SK-N-MC (cell line): ENCODE measurements around the gene RAVER2.

Experiments used
- EZH2 ChIP-seq: fragments of 200-600 bp; sonication (generic); IDR thresholded peaks from one replicate; pipeline ENCODE4 v1.6.1; 2017; ENCODE audit warnings: antibody characterized with exemption
- FOXP2 ChIP-seq: optimal IDR thresholded peaks from 2 replicates; pipeline ENCODE3; 2011; ENCODE audit warnings: mild to moderate bottlenecking, moderate library complexity; ENCODE audit not compliant: insufficient read depth; ENCODE audit errors: extremely low read length, control extremely low read depth
- POLR2AphosphoS5 ChIP-seq: IDR thresholded peaks from 2 replicates; pipeline ENCODE4 v1.6.1; 2012; ENCODE audit warnings: mild to moderate bottlenecking, low read depth, low read length, borderline replicate concordance

GRCh38 chr1:64844609-64845008 is 99.7 kb downstream of the RAVER2 start:
- TF ChIP-seq EZH2 (no peak), POLR2AphosphoS5 (no peak), FOXP2 (no peak)
